Mammary epithelial cell (primary cell): ENCODE results near the gene GLT8D2.

ENCODE experiments used
- EZH2 ChIP-seq: IDR thresholded peaks from 2 replicates; pipeline ENCODE4 v1.6.1; 2012; ENCODE audit warnings: low read length, inconsistent platforms, borderline replicate concordance
- TF ChIP-seq, protein P1 (sequence below), 2 donors: IDR thresholded peaks in 1 of 2; conservative IDR thresholded peaks in 1 of 2; 2 replicates each; pipeline ENCODE4 v1.5.1; 2011 to 2012; ENCODE audit warnings: inconsistent platforms in 2 of 2, low read length in 2 of 2, mild to moderate bottlenecking in 2 of 2, control low read depth in 1 of 2, low read depth in 1 of 2; ENCODE audit not compliant: insufficient read depth in 1 of 2; ENCODE audit errors: extremely low read depth in 1 of 2

DNA sequence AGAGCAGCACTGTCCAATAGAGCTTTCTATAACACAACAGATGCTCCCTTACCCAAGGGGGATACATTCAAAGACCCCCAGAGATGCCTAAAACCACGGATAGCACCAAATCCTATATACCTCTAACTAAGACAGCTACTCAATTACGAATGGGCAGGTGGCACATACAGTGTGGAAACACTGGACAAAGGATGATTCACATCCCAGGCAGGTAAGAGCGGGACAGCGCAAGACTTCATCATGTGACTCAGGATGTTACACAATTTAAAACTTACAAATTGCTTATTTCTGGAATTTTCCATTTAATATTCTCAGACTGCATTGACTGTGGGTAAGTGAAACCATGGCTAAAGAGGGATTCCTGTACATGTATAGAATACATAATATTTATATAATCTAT lies 8.8 kb upstream of the GLT8D2 start:
- no peak for TF ChIP-seq EZH2
- TF ChIP-seq, protein P1, sequence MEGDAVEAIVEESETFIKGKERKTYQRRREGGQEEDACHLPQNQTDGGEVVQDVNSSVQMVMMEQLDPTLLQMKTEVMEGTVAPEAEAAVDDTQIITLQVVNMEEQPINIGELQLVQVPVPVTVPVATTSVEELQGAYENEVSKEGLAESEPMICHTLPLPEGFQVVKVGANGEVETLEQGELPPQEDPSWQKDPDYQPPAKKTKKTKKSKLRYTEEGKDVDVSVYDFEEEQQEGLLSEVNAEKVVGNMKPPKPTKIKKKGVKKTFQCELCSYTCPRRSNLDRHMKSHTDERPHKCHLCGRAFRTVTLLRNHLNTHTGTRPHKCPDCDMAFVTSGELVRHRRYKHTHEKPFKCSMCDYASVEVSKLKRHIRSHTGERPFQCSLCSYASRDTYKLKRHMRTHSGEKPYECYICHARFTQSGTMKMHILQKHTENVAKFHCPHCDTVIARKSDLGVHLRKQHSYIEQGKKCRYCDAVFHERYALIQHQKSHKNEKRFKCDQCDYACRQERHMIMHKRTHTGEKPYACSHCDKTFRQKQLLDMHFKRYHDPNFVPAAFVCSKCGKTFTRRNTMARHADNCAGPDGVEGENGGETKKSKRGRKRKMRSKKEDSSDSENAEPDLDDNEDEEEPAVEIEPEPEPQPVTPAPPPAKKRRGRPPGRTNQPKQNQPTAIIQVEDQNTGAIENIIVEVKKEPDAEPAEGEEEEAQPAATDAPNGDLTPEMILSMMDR (conservative IDR thresholded peaks at IDR 0.05 in 1 of 2, IDR thresholded peaks at IDR 0.05 in 1 of 2; ENCODE audit: extremely low read depth in 1 of 2, insufficient read depth in 1 of 2, low read depth in 1 of 2, low read length in 2 of 2) = no peak
